T-helper 9 cell (primary cell): ENCODE results near the gene ARHGAP26.
A peak's percentile ranks its signal among the peaks of the same experiment; 100 is the strongest.

Source experiments
- DNase-seq: peaks from one replicate; pipeline ENCODE4 v3.0.0-alpha.2; 2020

The ARHGAP26 gene

GRCh38 chr5:143214890-143215289 lies 444.7 kb downstream of the ARHGAP26 start:
- DNase-seq = no peak

- no peak for DNase-seq
Measured at GRCh38 chr5:143215690-143216089, 445.5 kb downstream of the ARHGAP26 start.

- no peak for DNase-seq
Measured at GRCh38 chr5:143216211-143216610, 446.0 kb downstream of the ARHGAP26 start.

GRCh38 chr5:143217065-143217803 lies 447.1 kb downstream of the ARHGAP26 start:
- DNase-seq = no peak

GRCh38 chr5:143217804-143218160 lies 447.6 kb downstream of the ARHGAP26 start:
- no peak for DNase-seq

GRCh38 chr5:143218517-143219170 lies 448.5 kb downstream of the ARHGAP26 start:
- DNase-seq = no peak

GRCh38 chr5:143219696-143220095 lies 449.5 kb downstream of the ARHGAP26 start:
- DNase-seq = no peak

- DNase-seq = no peak
Measured at GRCh38 chr5:143220748-143221251, 450.6 kb downstream of the ARHGAP26 start.

GRCh38 chr5:143222287-143223231 lies 452.4 kb downstream of the ARHGAP26 start:
- peak; percentile 60 for DNase-seq

- no peak for DNase-seq
Measured at GRCh38 chr5:143224672-143225071, 454.5 kb downstream of the ARHGAP26 start.

GRCh38 chr5:143225511-143225910 lies 455.3 kb downstream of the ARHGAP26 start:
- no peak for DNase-seq

GRCh38 chr5:143226361-143226760 lies 456.2 kb downstream of the ARHGAP26 start:
- no peak for DNase-seq

GRCh38 chr5:143226872-143227271 lies 456.7 kb downstream of the ARHGAP26 start:
- no peak for DNase-seq

GRCh38 chr5:143227301-143227700 lies 457.1 kb downstream of the ARHGAP26 start:
- no peak for DNase-seq

GRCh38 chr5:143228597-143229293 lies 458.6 kb downstream of the ARHGAP26 start:
- no peak for DNase-seq

- DNase-seq = peak; percentile 13
Measured at GRCh38 chr5:143229426-143229895, 459.3 kb downstream of the ARHGAP26 start.

GRCh38 chr5:143229896-143230675 lies 459.9 kb downstream of the ARHGAP26 start:
- no peak for DNase-seq

GRCh38 chr5:143230676-143230996 lies 460.5 kb downstream of the ARHGAP26 start:
- DNase-seq = no peak

- DNase-seq = no peak
Measured at GRCh38 chr5:143231416-143231815, 461.2 kb downstream of the ARHGAP26 start.

GRCh38 chr5:143231973-143232812 lies 462.0 kb downstream of the ARHGAP26 start:
- DNase-seq = no peak

- no peak for DNase-seq
Measured at GRCh38 chr5:143233031-143233430, 462.9 kb downstream of the ARHGAP26 start.
